Stimulated activated naive CD4-positive, alpha-beta T cell treated with Interleukin-2 at 50 U/mL for 16 hours (primary cell): Measurements from ENCODE around the gene MRPS5.
A peak's percentile ranks its signal among the peaks of the same experiment; 100 is the strongest.
"Not testable (repeated sequence)": the region's sequence is repeated elsewhere in the genome, so short reads cannot be mapped to it uniquely, and the experiment has no call there.

ENCODE experiments used
- DNase-seq: peaks from one replicate; lab custom pipeline; 2025; lab: John Stamatoyannopoulos, UW

The MRPS5 gene

GRCh38 chr2:95121407-95122196 is at the start of gene MRPS5:
MRPS5 (minus strand) TSS chr2:95121808; CDS start chr2:95121791, 17 bp downstream.
- peak; percentile 90 for DNase-seq

- no peak for DNase-seq
Observed at GRCh38 chr2:95166065-95166763, 44.6 kb upstream of the MRPS5 start.

GRCh38 chr2:95165371-95166064 is 43.9 kb upstream of the MRPS5 start, which contains the start of gene ZNF2:
ZNF2 (plus strand) TSS chr2:95165809; CDS start chr2:95176227, 10,418 bp downstream.
- peak; percentile 97 for DNase-seq

GRCh38 chr2:95165030-95165370 is 43.4 kb upstream of the MRPS5 start:
- DNase-seq, result no peak

- DNase-seq, result peak; percentile 77
Observed at GRCh38 chr2:95159690-95160449, 38.3 kb upstream of the MRPS5 start, which contains the start of gene ZNF514. ZNF514 (minus strand) TSS chr2:95159848; CDS start chr2:95153253, 6,595 bp downstream.

GRCh38 chr2:95158891-95159619 is 37.4 kb upstream of the MRPS5 start:
- DNase-seq, result peak; percentile 47

- DNase-seq, result no peak
Observed at GRCh38 chr2:95158441-95158840, 36.8 kb upstream of the MRPS5 start.

GRCh38 chr2:95149397-95149984 is 27.9 kb upstream of the MRPS5 start:
- no peak for DNase-seq

GRCh38 chr2:95143838-95144237 is 22.2 kb upstream of the MRPS5 start:
- DNase-seq, result no peak

- no peak for DNase-seq
Observed at GRCh38 chr2:95138702-95139101, 17.1 kb upstream of the MRPS5 start.

GRCh38 chr2:95122197-95122551 is 566 bp upstream of the MRPS5 start:
- no peak for DNase-seq

GRCh38 chr2:95121093-95121406 is 558 bp downstream of the MRPS5 start:
- DNase-seq, result no peak

GRCh38 chr2:95115418-95115817 is 6.2 kb downstream of the MRPS5 start:
- peak; percentile 68 for DNase-seq

GRCh38 chr2:95113464-95113863 is 8.1 kb downstream of the MRPS5 start:
- DNase-seq, result no peak

GRCh38 chr2:95110395-95110794 is 11.2 kb downstream of the MRPS5 start:
- no peak for DNase-seq

- DNase-seq, result no peak
Observed at GRCh38 chr2:95109260-95109659, 12.3 kb downstream of the MRPS5 start.

- no peak for DNase-seq
Observed at GRCh38 chr2:95106081-95106480, 15.5 kb downstream of the MRPS5 start.

- no peak for DNase-seq
Observed at GRCh38 chr2:95104606-95105005, 17.0 kb downstream of the MRPS5 start.

GRCh38 chr2:95099910-95100309 is 21.7 kb downstream of the MRPS5 start:
- no peak for DNase-seq

GRCh38 chr2:95098273-95098672 is 23.3 kb downstream of the MRPS5 start:
- not testable (repeated sequence) for DNase-seq
